Effector memory CD8-positive, alpha-beta T cell (primary cell): Measurements from ENCODE around the gene ARID1A.

Experiments
- ATAC-seq: fragments of 150-1000 bp; cut with Tn5 transposase; replicated peaks from 2 replicates; pipeline ENCODE4 v1.10.0; 2021; ENCODE audit warnings: mild to moderate bottlenecking, moderate library complexity
- DNase-seq, 3 experiments: peaks; one replicate each; pipeline ENCODE4 v3.0.0; 2021
- H3K27ac Mint-ChIP-seq, 2 donors: one replicate each; pipeline ENCODE4 v1.8.0; 2022; ENCODE audit warnings: mild to moderate bottlenecking in 2 of 2, mixed read lengths in 2 of 2, moderate library complexity in 2 of 2
- H3K27me3 Mint-ChIP-seq, 2 donors: one replicate each; pipeline ENCODE4 v1.8.0; 2022; ENCODE audit warnings: mixed read lengths in 2 of 2
- H3K36me3 Mint-ChIP-seq: one replicate; pipeline ENCODE4 v1.8.0; 2022; ENCODE audit warnings: mild to moderate bottlenecking, moderate library complexity, mixed read lengths; ENCODE audit not compliant: insufficient read depth
- H3K4me1 Mint-ChIP-seq, 2 donors: one replicate each; pipeline ENCODE4 v1.8.0; 2022; ENCODE audit warnings: low read depth in 2 of 2, mixed read lengths in 2 of 2
- H3K4me3 Mint-ChIP-seq, 2 donors: one replicate each; pipeline ENCODE4 v1.8.0; 2022; ENCODE audit warnings: mild to moderate bottlenecking in 2 of 2, mixed read lengths in 2 of 2, moderate library complexity in 2 of 2
- H3K9me3 Mint-ChIP-seq, 2 donors: one replicate each; pipeline ENCODE4 v1.8.0; 2022; ENCODE audit warnings: mixed read lengths in 2 of 2

ARID1A gene

GRCh38 chr1:26726784-26727183 lies 31.0 kb downstream of the ARID1A start:
- H3K36me3 Mint-ChIP-seq, result peaks cover 24% of the 10 kb centered on the region

DNA sequence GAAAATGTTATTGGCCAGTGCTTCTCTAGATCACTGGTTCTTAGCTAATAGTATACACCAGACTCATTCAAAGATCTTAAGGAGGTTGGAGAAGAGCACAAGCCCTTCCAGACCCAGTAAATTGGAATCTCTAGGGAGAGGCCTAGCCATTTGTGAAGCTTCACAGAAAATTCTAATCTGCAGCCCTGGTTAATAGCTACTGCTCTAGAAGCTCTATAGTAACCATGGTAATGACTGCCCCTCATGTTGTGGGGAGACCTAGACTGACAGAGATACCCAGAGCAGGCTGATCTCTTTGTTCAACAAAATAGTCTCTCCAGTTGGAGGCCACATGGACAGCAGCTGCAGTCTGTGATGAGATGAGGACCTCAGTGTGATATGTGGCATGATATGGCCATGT lies 31.7 kb downstream of the ARID1A start:
- peaks cover 53 to 73% of the 10 kb centered on the region in 2 donors for H3K4me1 Mint-ChIP-seq
- H3K4me3 Mint-ChIP-seq, result peak overlapping the region in 1 of 2 donors; percentile 27
- no peaks in the 10 kb centered on the region for H3K27me3 Mint-ChIP-seq
- H3K9me3 Mint-ChIP-seq, result no peaks in the 10 kb centered on the region
- peaks cover 29% of the 10 kb centered on the region for H3K36me3 Mint-ChIP-seq
- H3K27ac Mint-ChIP-seq, result peak overlapping the region; percentile 75 to 87
- DNase-seq (no peak), ATAC-seq (no peak)

More at GRCh38 chr1:26726784-26727183, 31.0 kb downstream of the ARID1A start:
- Mint-ChIP-seq H3K27ac (peak overlapping the region; percentile 8 to 75), H3K27me3 (no peaks in the 10 kb centered on the region), H3K4me3 (peak overlapping the region; percentile 26 to 30), H3K4me1 (peaks cover 60 to 80% of the 10 kb centered on the region in 2 donors), H3K9me3 (no peaks in the 10 kb centered on the region)
- ATAC-seq (no peak), DNase-seq (no peak)

GRCh38 chr1:26728645-26729044 lies 32.8 kb downstream of the ARID1A start:
- ATAC-seq (no peak), DNase-seq (no peak)
- Mint-ChIP-seq H3K4me3 (peak overlapping the region in 1 of 2 donors; percentile 46), H3K27ac (peak overlapping the region; percentile 87 to 90), H3K36me3 (peaks cover 40% of the 10 kb centered on the region), H3K9me3 (no peaks in the 10 kb centered on the region), H3K4me1 (peaks cover 49 to 70% of the 10 kb centered on the region in 2 donors), H3K27me3 (no peaks in the 10 kb centered on the region)

- Mint-ChIP-seq H3K36me3 (peaks cover 50% of the 10 kb centered on the region), H3K27ac (peak overlapping the region in 1 of 2 donors; percentile 90), H3K4me3 (no peak overlapping the region), H3K9me3 (no peaks in the 10 kb centered on the region), H3K27me3 (no peaks in the 10 kb centered on the region), H3K4me1 (peaks cover 50 to 68% of the 10 kb centered on the region in 2 donors)
- DNase-seq (no peak), ATAC-seq (no peak)
Measured at GRCh38 chr1:26729633-26730032, 33.8 kb downstream of the ARID1A start.

GRCh38 chr1:26730695-26731094 lies 34.9 kb downstream of the ARID1A start:
- Mint-ChIP-seq H3K27me3 (no peaks in the 10 kb centered on the region), H3K4me1 (peaks cover 49 to 62% of the 10 kb centered on the region in 2 donors), H3K4me3 (no peak overlapping the region), H3K9me3 (no peaks in the 10 kb centered on the region), H3K36me3 (peaks cover 61% of the 10 kb centered on the region), H3K27ac (peak overlapping the region; percentile 86 to 90)
- no peak for ATAC-seq
- DNase-seq, result no peak

DNA sequence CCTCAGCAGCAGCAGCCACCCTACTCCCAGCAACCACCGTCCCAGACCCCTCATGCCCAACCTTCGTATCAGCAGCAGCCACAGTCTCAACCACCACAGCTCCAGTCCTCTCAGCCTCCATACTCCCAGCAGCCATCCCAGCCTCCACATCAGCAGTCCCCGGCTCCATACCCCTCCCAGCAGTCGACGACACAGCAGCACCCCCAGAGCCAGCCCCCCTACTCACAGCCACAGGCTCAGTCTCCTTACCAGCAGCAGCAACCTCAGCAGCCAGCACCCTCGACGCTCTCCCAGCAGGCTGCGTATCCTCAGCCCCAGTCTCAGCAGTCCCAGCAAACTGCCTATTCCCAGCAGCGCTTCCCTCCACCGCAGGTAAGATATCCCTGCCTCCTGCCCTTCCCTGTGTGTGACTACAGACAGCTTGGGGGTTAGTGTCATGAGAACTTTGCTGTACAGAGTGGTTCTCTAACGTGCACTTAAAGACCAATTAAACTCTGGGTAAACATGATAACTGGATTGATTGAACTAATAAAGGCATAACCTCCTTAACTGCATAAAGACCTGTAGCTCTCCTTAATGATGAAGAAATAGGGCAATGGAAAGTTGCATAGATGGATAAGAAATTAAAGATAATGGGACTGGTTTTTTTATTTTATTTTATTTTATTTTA lies 35.6 kb downstream of the ARID1A start:
- Mint-ChIP-seq H3K36me3 (peaks cover 65% of the 10 kb centered on the region), H3K4me3 (no peak overlapping the region)
- ATAC-seq, result no peak

DNA sequence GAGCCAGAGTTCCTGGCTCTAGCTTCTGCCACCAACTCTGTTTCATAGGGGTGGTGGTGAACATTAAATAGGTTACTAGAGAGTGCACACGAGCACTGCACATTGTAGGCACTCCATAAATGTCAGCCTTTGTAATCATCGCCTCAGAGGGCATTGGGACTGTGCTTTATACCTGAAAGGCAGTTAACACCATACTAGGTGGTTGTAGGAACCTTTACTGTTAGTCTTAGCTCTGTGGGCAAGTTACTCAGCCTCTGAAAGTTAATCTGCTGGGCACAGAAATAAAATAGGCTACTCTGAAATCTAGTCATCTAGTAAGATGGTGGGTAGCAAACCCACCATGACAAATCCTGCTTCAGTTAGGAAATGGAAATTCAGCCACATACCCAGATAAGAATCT lies 37.6 kb downstream of the ARID1A start:
- Mint-ChIP-seq H3K27ac (peak overlapping the region; percentile 50 to 78), H3K4me1 (peaks cover 32 to 42% of the 10 kb centered on the region in 2 donors), H3K9me3 (no peaks in the 10 kb centered on the region), H3K4me3 (peak overlapping the region in 1 of 2 donors; percentile 15), H3K36me3 (peaks cover 82% of the 10 kb centered on the region), H3K27me3 (no peaks in the 10 kb centered on the region)
- DNase-seq, result no peak
- ATAC-seq, result no peak

More for the DNA sequence above, 35.6 kb downstream of the ARID1A start:
- Mint-ChIP-seq H3K27ac (peak overlapping the region; percentile 76 to 86), H3K27me3 (no peaks in the 10 kb centered on the region), H3K9me3 (no peaks in the 10 kb centered on the region), H3K4me1 (peaks cover 47 to 62% of the 10 kb centered on the region in 2 donors)
- no peak for DNase-seq

DNA sequence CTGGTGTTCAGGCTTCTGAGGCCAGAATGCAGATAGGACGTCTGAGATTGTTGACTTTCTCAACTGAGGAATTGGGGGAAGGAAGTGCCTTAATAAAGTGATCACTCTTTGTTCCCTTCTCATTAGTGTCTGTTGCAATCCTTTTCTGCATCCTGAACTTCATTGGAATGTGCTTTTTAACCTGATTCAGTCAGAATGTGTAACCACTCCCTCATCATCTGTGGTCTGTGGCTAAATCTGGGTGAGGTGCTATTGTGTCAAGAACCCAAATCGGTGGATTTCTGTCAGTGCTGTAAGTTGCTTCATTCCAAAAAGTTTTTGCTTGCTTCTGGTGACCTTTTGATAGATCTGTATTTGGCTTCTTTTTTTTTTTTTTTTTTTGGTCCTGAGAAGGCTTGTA lies 38.2 kb downstream of the ARID1A start:
- Mint-ChIP-seq H3K4me3 (peak overlapping the region; percentile 15 to 23), H3K27ac (peak overlapping the region; percentile 50 to 78), H3K36me3 (peaks cover 83% of the 10 kb centered on the region), H3K4me1 (peaks cover 27 to 36% of the 10 kb centered on the region in 2 donors), H3K9me3 (no peaks in the 10 kb centered on the region), H3K27me3 (no peaks in the 10 kb centered on the region)
- peak in 1 of 3 experiments; percentile 10 for DNase-seq
- ATAC-seq, result peak; percentile 90

DNA sequence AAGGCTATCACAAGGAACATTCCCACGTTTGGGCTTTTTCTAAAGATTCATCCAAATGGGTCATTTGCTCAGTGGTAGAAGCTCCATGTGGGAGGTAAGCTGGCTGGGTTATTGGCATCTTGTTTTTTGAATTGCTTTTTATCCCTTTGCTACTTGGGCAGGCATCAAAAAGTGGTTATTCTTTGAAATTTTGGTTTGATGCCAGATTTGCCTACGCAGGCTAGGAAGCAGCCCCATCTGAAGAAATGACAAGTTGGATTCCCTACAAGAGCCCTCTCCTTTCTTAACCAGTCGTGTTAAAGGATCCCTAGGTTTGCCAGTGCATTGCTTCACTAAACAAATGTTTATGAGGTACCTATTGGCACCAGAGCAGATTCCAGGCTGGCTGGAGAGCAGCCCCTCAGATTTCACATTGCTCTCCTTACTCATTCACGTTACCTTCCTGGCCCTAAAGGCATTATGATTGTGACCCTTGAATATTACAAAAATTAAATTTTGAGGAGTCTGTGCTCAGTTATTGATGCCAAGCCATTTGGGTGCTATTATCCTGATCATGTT lies 38.8 kb downstream of the ARID1A start:
- Mint-ChIP-seq H3K27me3 (no peaks in the 10 kb centered on the region), H3K27ac (peak overlapping the region; percentile 54 to 78), H3K9me3 (no peaks in the 10 kb centered on the region), H3K4me3 (peak overlapping the region; percentile 15 to 23), H3K4me1 (peaks cover 32 to 41% of the 10 kb centered on the region in 2 donors), H3K36me3 (peaks cover 86% of the 10 kb centered on the region)
- ATAC-seq (no peak), DNase-seq (no peak)

GRCh38 chr1:26739329-26739914 lies 43.6 kb downstream of the ARID1A start:
- ATAC-seq, result no peak
- H3K27ac Mint-ChIP-seq, result peak overlapping the region; percentile 45 to 56

DNA sequence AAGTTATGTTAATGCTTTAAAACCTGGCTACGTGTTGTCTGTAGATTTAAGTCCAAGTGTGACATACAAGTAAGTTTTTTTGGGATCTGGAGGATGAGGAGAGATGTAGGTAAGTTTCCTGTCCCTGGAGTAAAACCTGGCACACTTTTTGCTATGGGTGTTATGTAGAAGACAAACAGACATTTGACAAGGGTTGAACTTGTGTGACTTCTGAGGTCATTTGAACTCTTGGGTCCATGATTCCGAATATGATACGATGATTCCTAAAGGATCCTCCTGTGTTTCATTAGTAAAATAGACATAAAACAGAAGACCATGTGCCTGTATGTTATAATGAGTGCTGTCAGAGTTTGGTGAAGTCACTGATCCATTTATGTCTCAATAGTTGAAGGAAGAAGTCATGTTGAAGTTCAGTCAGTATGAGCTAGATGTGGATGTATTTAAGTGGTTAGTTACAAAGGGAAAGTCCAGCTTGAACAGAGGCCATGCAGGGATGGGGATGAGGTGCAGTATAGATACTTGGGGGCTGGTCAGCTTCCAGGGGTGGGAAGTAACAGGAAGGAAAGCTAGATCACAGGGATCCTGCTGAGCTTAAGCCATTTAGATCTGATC lies 44.3 kb downstream of the ARID1A start:
- H3K4me3 Mint-ChIP-seq, result peak overlapping the region in 1 of 2 donors; percentile 24
- H3K27ac Mint-ChIP-seq, result peak overlapping the region; percentile 45 to 56
- ATAC-seq, result no peak
- H3K36me3 Mint-ChIP-seq, result peaks cover 44% of the 10 kb centered on the region
- no peaks in the 10 kb centered on the region for H3K9me3 Mint-ChIP-seq
- H3K4me1 Mint-ChIP-seq, result peaks cover 44 to 56% of the 10 kb centered on the region in 2 donors
- no peaks in the 10 kb centered on the region for H3K27me3 Mint-ChIP-seq
- DNase-seq, result no peak

More at GRCh38 chr1:26739329-26739914, 43.6 kb downstream of the ARID1A start:
- Mint-ChIP-seq H3K9me3 (no peaks in the 10 kb centered on the region), H3K36me3 (peaks cover 51% of the 10 kb centered on the region), H3K4me3 (peak overlapping the region; percentile 24 to 50), H3K27me3 (no peaks in the 10 kb centered on the region), H3K4me1 (peaks cover 43 to 50% of the 10 kb centered on the region in 2 donors)
- no peak for DNase-seq

DNA sequence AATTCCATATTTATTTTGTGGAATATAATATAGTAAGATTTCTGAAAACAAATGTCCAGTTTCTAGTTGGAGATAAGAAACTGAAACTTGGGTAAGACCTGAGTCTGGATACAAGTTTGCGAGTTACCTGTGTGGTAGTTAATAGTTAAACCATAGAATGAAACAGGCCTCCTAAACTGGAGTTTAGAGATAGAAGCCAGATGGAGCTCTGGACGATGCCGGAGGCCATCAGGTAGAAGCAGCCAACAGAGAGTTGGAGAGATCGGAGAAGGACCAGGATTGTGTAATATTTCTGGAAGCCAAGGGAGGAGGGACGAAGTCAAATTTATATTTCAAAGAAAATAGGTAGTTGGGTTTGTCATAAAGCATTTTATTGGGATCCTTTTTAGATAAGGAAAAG lies 45.1 kb downstream of the ARID1A start:
- H3K36me3 Mint-ChIP-seq, result peaks cover 36% of the 10 kb centered on the region
- no peak overlapping the region for H3K4me3 Mint-ChIP-seq
- peaks cover 41 to 52% of the 10 kb centered on the region in 2 donors for H3K4me1 Mint-ChIP-seq
- ATAC-seq (no peak), DNase-seq (no peak)
- H3K27ac Mint-ChIP-seq, result peak overlapping the region; percentile 56 to 91
- no peaks in the 10 kb centered on the region for H3K9me3 Mint-ChIP-seq
- H3K27me3 Mint-ChIP-seq, result no peaks in the 10 kb centered on the region

DNA sequence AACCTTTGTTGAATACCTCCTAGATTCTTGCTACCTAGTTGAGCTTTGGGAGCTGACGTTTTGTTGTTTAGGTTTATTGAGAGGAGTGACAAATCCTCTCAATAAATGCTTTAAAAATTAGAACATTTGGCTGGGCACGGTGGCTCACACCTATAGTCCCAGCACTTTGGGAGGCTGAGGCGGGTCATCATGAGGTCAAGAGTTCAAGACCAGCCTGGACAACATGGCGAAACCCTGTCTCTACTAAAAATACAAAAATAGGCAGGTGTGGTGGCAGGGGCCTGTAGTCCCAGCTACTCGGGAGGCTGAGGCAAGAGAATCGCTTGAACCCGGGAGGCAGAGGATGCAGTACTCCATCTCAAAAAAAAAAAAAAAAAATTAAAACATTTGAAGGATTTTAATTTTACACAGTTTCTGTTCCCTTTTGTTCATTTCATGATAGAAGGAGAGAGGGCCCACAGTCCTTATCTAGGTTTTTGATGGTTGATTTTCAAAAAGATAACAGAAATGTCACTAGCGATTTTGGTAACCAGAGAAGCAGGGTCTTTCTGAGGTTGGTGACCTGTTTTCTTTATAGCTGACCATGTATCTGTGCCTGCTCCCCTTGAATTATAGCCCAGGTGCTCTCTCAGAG lies 47.7 kb downstream of the ARID1A start:
- H3K27ac Mint-ChIP-seq, result peak overlapping the region; percentile 77 to 91
- H3K9me3 Mint-ChIP-seq, result no peaks in the 10 kb centered on the region

More for the DNA sequence above, 47.7 kb downstream of the ARID1A start:
- ATAC-seq (no peak), DNase-seq (no peak)
- Mint-ChIP-seq H3K36me3 (peaks cover 23% of the 10 kb centered on the region), H3K4me3 (peak overlapping the region; percentile 67), H3K27me3 (no peaks in the 10 kb centered on the region), H3K4me1 (peaks cover 52 to 67% of the 10 kb centered on the region in 2 donors)
